ENCODE data around the gene ERC2. TPM values are rescaled to one million over a fixed set of nuclear protein-coding genes. Genes with fewer than 3 reads are reported as not detected.

The ERC2 gene
- total RNA-seq, 2 donors from 2014 or later, result 0.21 TPM; not detected in 1

- H3K36me3 Mint-ChIP-seq (ENCODE audit: low read depth), result no peaks in the 10 kb centered on the region
- H3K4me3 Mint-ChIP-seq, result no peak overlapping the region
- H3K4me1 Mint-ChIP-seq, result no peaks in the 10 kb centered on the region
- H3K27ac Mint-ChIP-seq, result no peak overlapping the region
- no peaks in the 10 kb centered on the region for H3K27me3 Mint-ChIP-seq
- ATAC-seq (no peak), DNase-seq (no peak)
- H3K9me3 ChIP-seq (ENCODE audit: control insufficient read depth, low read length, poor library complexity, severe bottlenecking), result no peaks in the 10 kb centered on the region
These were observed 751.5 kb downstream of the ERC2 start for GRCh38 chr3:55716611-55717225.

GRCh38 chr3:55716044-55716443, 752.2 kb downstream of the ERC2 start:
- no peak for ATAC-seq
- H3K36me3 Mint-ChIP-seq (ENCODE audit: low read depth), result no peaks in the 10 kb centered on the region

GRCh38 chr3:55714057-55714456, 754.2 kb downstream of the ERC2 start:
- no peaks in the 10 kb centered on the region for H3K9me3 ChIP-seq (ENCODE audit: control insufficient read depth, low read length, poor library complexity, severe bottlenecking)
- DNase-seq (no peak), ATAC-seq (no peak)
- Mint-ChIP-seq H3K27ac (no peak overlapping the region), H3K36me3 (ENCODE audit: low read depth) (no peaks in the 10 kb centered on the region), H3K27me3 (no peaks in the 10 kb centered on the region), H3K4me1 (no peaks in the 10 kb centered on the region), H3K4me3 (no peak overlapping the region)

More at GRCh38 chr3:55716044-55716443, 752.2 kb downstream of the ERC2 start:
- no peak for DNase-seq
- H3K27ac Mint-ChIP-seq, result no peak overlapping the region
- H3K9me3 ChIP-seq (ENCODE audit: control insufficient read depth, low read length, poor library complexity, severe bottlenecking), result no peaks in the 10 kb centered on the region
- no peaks in the 10 kb centered on the region for H3K27me3 Mint-ChIP-seq
- no peak overlapping the region for H3K4me3 Mint-ChIP-seq
- H3K4me1 Mint-ChIP-seq, result no peaks in the 10 kb centered on the region

- DNase-seq, result no peak
- no peak overlapping the region for H3K27ac Mint-ChIP-seq
- no peaks in the 10 kb centered on the region for H3K4me1 Mint-ChIP-seq
- no peak overlapping the region for H3K4me3 Mint-ChIP-seq
- H3K9me3 ChIP-seq (ENCODE audit: control insufficient read depth, low read length, poor library complexity, severe bottlenecking), result no peaks in the 10 kb centered on the region
- no peaks in the 10 kb centered on the region for H3K36me3 Mint-ChIP-seq (ENCODE audit: low read depth)
- no peak for ATAC-seq
- no peaks in the 10 kb centered on the region for H3K27me3 Mint-ChIP-seq
These were observed 756.6 kb downstream of the ERC2 start for GRCh38 chr3:55711646-55712045.

- no peaks in the 10 kb centered on the region for H3K36me3 Mint-ChIP-seq (ENCODE audit: low read depth)
- ATAC-seq (no peak), DNase-seq (no peak)
- no peaks in the 10 kb centered on the region for H3K4me1 Mint-ChIP-seq
- no peak overlapping the region for H3K27ac Mint-ChIP-seq
- H3K4me3 Mint-ChIP-seq, result no peak overlapping the region
- H3K9me3 ChIP-seq (ENCODE audit: control insufficient read depth, low read length, poor library complexity, severe bottlenecking), result no peaks in the 10 kb centered on the region
- no peaks in the 10 kb centered on the region for H3K27me3 Mint-ChIP-seq
These were observed 758.8 kb downstream of the ERC2 start for GRCh38 chr3:55709411-55710012.

GRCh38 chr3:55708921-55709320, 759.3 kb downstream of the ERC2 start:
- no peak overlapping the region for H3K4me3 Mint-ChIP-seq
- no peak overlapping the region for H3K27ac Mint-ChIP-seq
- ATAC-seq, result no peak
- H3K36me3 Mint-ChIP-seq (ENCODE audit: low read depth), result no peaks in the 10 kb centered on the region
- H3K9me3 ChIP-seq (ENCODE audit: control insufficient read depth, low read length, poor library complexity, severe bottlenecking), result no peaks in the 10 kb centered on the region
- H3K27me3 Mint-ChIP-seq, result no peaks in the 10 kb centered on the region
- H3K4me1 Mint-ChIP-seq, result no peaks in the 10 kb centered on the region
- no peak for DNase-seq

GRCh38 chr3:55708242-55708641, 760.0 kb downstream of the ERC2 start:
- Mint-ChIP-seq H3K36me3 (ENCODE audit: low read depth) (no peaks in the 10 kb centered on the region), H3K27ac (no peak overlapping the region)

GRCh38 chr3:55704521-55704920, 763.7 kb downstream of the ERC2 start:
- ATAC-seq (no peak), DNase-seq (no peak)
- Mint-ChIP-seq H3K4me3 (no peak overlapping the region), H3K27me3 (no peaks in the 10 kb centered on the region), H3K4me1 (no peaks in the 10 kb centered on the region), H3K36me3 (ENCODE audit: low read depth) (no peaks in the 10 kb centered on the region), H3K27ac (no peak overlapping the region)
- H3K9me3 ChIP-seq (ENCODE audit: control insufficient read depth, low read length, poor library complexity, severe bottlenecking), result no peaks in the 10 kb centered on the region

More at GRCh38 chr3:55708242-55708641, 760.0 kb downstream of the ERC2 start:
- ATAC-seq (no peak), DNase-seq (no peak)
- H3K9me3 ChIP-seq (ENCODE audit: control insufficient read depth, low read length, poor library complexity, severe bottlenecking), result no peaks in the 10 kb centered on the region
- no peaks in the 10 kb centered on the region for H3K4me1 Mint-ChIP-seq
- H3K27me3 Mint-ChIP-seq, result no peaks in the 10 kb centered on the region
- H3K4me3 Mint-ChIP-seq, result no peak overlapping the region

GRCh38 chr3:55702822-55703221, 765.4 kb downstream of the ERC2 start:
- H3K36me3 Mint-ChIP-seq (ENCODE audit: low read depth), result no peaks in the 10 kb centered on the region
- H3K27ac Mint-ChIP-seq, result no peak overlapping the region
- H3K27me3 Mint-ChIP-seq, result no peaks in the 10 kb centered on the region
- H3K9me3 ChIP-seq (ENCODE audit: control insufficient read depth, low read length, poor library complexity, severe bottlenecking), result no peaks in the 10 kb centered on the region
- DNase-seq (no peak), ATAC-seq (no peak)
- H3K4me1 Mint-ChIP-seq, result no peaks in the 10 kb centered on the region
- H3K4me3 Mint-ChIP-seq, result no peak overlapping the region

- Mint-ChIP-seq H3K4me3 (no peak overlapping the region), H3K27me3 (no peaks in the 10 kb centered on the region), H3K27ac (no peak overlapping the region), H3K36me3 (ENCODE audit: low read depth) (no peaks in the 10 kb centered on the region), H3K4me1 (no peaks in the 10 kb centered on the region)
- no peak for ATAC-seq
- no peak for DNase-seq
- no peaks in the 10 kb centered on the region for H3K9me3 ChIP-seq (ENCODE audit: control insufficient read depth, low read length, poor library complexity, severe bottlenecking)
These were observed 766.3 kb downstream of the ERC2 start for GRCh38 chr3:55701997-55702396.

GRCh38 chr3:55698831-55699230, 769.4 kb downstream of the ERC2 start:
- Mint-ChIP-seq H3K36me3 (ENCODE audit: low read depth) (no peaks in the 10 kb centered on the region), H3K4me1 (no peaks in the 10 kb centered on the region), H3K27ac (no peak overlapping the region), H3K27me3 (peaks cover 5% of the 10 kb centered on the region), H3K4me3 (no peak overlapping the region)
- DNase-seq (no peak), ATAC-seq (no peak)
- no peaks in the 10 kb centered on the region for H3K9me3 ChIP-seq (ENCODE audit: control insufficient read depth, low read length, poor library complexity, severe bottlenecking)

GRCh38 chr3:55697177-55697865, 770.9 kb downstream of the ERC2 start:
- DNase-seq (no peak), ATAC-seq (no peak)
- Mint-ChIP-seq H3K4me3 (no peak overlapping the region), H3K27ac (no peak overlapping the region), H3K27me3 (peaks cover 5% of the 10 kb centered on the region), H3K4me1 (no peaks in the 10 kb centered on the region), H3K36me3 (ENCODE audit: low read depth) (no peaks in the 10 kb centered on the region)
- H3K9me3 ChIP-seq (ENCODE audit: control insufficient read depth, low read length, poor library complexity, severe bottlenecking), result no peaks in the 10 kb centered on the region

- Mint-ChIP-seq H3K36me3 (ENCODE audit: low read depth) (no peaks in the 10 kb centered on the region), H3K4me1 (no peaks in the 10 kb centered on the region), H3K4me3 (no peak overlapping the region), H3K27ac (no peak overlapping the region), H3K27me3 (peaks cover 5% of the 10 kb centered on the region)
- ATAC-seq (no peak), DNase-seq (no peak)
- H3K9me3 ChIP-seq (ENCODE audit: control insufficient read depth, low read length, poor library complexity, severe bottlenecking), result no peaks in the 10 kb centered on the region
These were observed 775.2 kb downstream of the ERC2 start for GRCh38 chr3:55692957-55693558.

Data from T-helper 17 cell (primary cell).